Measurements from ENCODE around the gene VTI1A. TPM values are rescaled to one million over a fixed set of nuclear protein-coding genes. Genes with fewer than 3 reads are reported as not detected.
"Not testable (repeated sequence)": the region's sequence is repeated elsewhere in the genome, so short reads cannot be mapped to it uniquely, and the experiment has no call there.

Gene VTI1A
- total RNA-seq: 39.4 and 41.0 TPM in 2 replicates
- long read RNA-seq, full-length matches to known transcripts: 30 of 67 reads
- long read RNA-seq, partial matches to known transcripts: 8 of 67 reads
- long read RNA-seq, other reads (novel, unspliced or antisense): 29 of 67 reads

- TF ChIP-seq CTCF (IDR thresholded peaks at IDR 0.05; ENCODE audit: unreplicated experiment): peak; percentile 34
- Mint-ChIP-seq H3K9me3 (ENCODE audit: low read depth) (no peaks in the 10 kb centered on the region), H3K4me3 (ENCODE audit: low read depth) (peak within 1 kb of the TSS; percentile 90), H3K4me1 (ENCODE audit: low read depth) (peaks cover 15% of the 10 kb centered on the region), H3K27me3 (no peaks in the 10 kb centered on the region), H3K27ac (peak within 1 kb of the TSS; percentile 93), H3K36me3 (ENCODE audit: insufficient read depth) (peaks cover 2% of the 10 kb centered on the region)
- DNase-seq (ENCODE audit: low spot score, unreplicated experiment): peak; percentile 70
These were observed at the start of gene VTI1A, which contains the start of gene ZDHHC6 for GRCh38 chr10:112446855-112447619. Gene VTI1A, plus strand, starts transcription at chr10:112447215. Its CDS starts 159 bp downstream, at chr10:112447374. Gene ZDHHC6, minus strand, starts transcription at chr10:112446914. Its CDS starts 1,478 bp downstream, at chr10:112445436.

GRCh38 chr10:112397592-112397991, 49.4 kb upstream of the VTI1A start:
- H3K27ac Mint-ChIP-seq: no peak overlapping the region
- H3K27me3 Mint-ChIP-seq: peaks cover 9% of the 10 kb centered on the region
- no peaks in the 10 kb centered on the region for H3K4me1 Mint-ChIP-seq (ENCODE audit: low read depth)
- no peak overlapping the region for H3K4me3 Mint-ChIP-seq (ENCODE audit: low read depth)
- DNase-seq (ENCODE audit: low spot score, unreplicated experiment): no peak
- H3K36me3 Mint-ChIP-seq (ENCODE audit: insufficient read depth): no peaks in the 10 kb centered on the region
- no peak for TF ChIP-seq CTCF (IDR thresholded peaks at IDR 0.05; ENCODE audit: unreplicated experiment)
- H3K9me3 Mint-ChIP-seq (ENCODE audit: low read depth): no peaks in the 10 kb centered on the region

GRCh38 chr10:112402917-112403316, 44.1 kb upstream of the VTI1A start:
- H3K36me3 Mint-ChIP-seq (ENCODE audit: insufficient read depth): no peaks in the 10 kb centered on the region
- H3K4me1 Mint-ChIP-seq (ENCODE audit: low read depth): no peaks in the 10 kb centered on the region
- peaks cover 6% of the 10 kb centered on the region for H3K9me3 Mint-ChIP-seq (ENCODE audit: low read depth)
- no peak overlapping the region for H3K27ac Mint-ChIP-seq
- peaks cover 11% of the 10 kb centered on the region for H3K27me3 Mint-ChIP-seq
- DNase-seq (ENCODE audit: low spot score, unreplicated experiment): no peak
- no peak overlapping the region for H3K4me3 Mint-ChIP-seq (ENCODE audit: low read depth)
- TF ChIP-seq CTCF (IDR thresholded peaks at IDR 0.05; ENCODE audit: unreplicated experiment): no peak

GRCh38 chr10:112404617-112405016, 42.4 kb upstream of the VTI1A start:
- Mint-ChIP-seq H3K27me3 (peaks cover 9% of the 10 kb centered on the region), H3K4me1 (ENCODE audit: low read depth) (peaks cover 2% of the 10 kb centered on the region)

GRCh38 chr10:112406806-112407205, 40.2 kb upstream of the VTI1A start:
- not testable (repeated sequence) for H3K9me3 Mint-ChIP-seq (ENCODE audit: low read depth); H3K36me3 Mint-ChIP-seq (ENCODE audit: insufficient read depth); H3K4me1 Mint-ChIP-seq (ENCODE audit: low read depth); DNase-seq (ENCODE audit: low spot score, unreplicated experiment); H3K4me3 Mint-ChIP-seq (ENCODE audit: low read depth); H3K27ac Mint-ChIP-seq
- peaks cover 13% of the 10 kb centered on the region for H3K27me3 Mint-ChIP-seq

More at GRCh38 chr10:112404617-112405016, 42.4 kb upstream of the VTI1A start:
- H3K27ac Mint-ChIP-seq: no peak overlapping the region
- TF ChIP-seq CTCF (IDR thresholded peaks at IDR 0.05; ENCODE audit: unreplicated experiment): no peak
- no peaks in the 10 kb centered on the region for H3K36me3 Mint-ChIP-seq (ENCODE audit: insufficient read depth)
- H3K4me3 Mint-ChIP-seq (ENCODE audit: low read depth): no peak overlapping the region
- no peak for DNase-seq (ENCODE audit: low spot score, unreplicated experiment)
- H3K9me3 Mint-ChIP-seq (ENCODE audit: low read depth): peaks cover 6% of the 10 kb centered on the region
